Measurements from ENCODE around the gene ULK4.

DNA sequence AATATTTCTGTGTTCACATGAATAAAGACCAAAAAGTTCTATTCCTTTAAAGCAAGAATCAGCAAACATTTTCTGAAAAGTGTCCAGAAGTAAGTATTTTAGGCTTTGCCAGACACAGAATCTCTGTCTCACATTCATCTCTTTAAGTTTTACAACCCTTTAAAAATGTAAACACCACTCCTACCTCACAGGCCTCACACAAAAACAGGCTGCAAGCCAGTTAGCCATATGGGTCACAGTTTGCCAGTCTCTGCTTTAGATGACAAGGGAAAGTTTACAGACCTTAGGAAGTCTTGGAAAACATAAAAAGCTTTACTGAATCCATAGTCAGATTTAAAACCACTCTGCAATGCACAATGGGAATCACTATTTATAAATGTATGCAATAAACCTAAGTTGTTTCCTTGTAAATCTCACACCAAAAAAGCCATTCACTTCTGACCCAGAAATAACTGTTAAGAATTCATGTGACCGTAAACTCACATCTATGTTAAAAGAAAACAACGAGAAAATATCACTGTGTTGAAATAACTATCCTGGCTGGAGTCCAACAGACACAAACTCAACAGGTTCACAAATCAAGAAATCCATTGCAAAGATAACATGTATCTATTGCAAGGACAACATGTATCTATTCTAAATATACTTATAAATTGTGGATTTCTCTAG, 308.2 kb downstream of the ULK4 start:
- TF ChIP-seq, protein P1, sequence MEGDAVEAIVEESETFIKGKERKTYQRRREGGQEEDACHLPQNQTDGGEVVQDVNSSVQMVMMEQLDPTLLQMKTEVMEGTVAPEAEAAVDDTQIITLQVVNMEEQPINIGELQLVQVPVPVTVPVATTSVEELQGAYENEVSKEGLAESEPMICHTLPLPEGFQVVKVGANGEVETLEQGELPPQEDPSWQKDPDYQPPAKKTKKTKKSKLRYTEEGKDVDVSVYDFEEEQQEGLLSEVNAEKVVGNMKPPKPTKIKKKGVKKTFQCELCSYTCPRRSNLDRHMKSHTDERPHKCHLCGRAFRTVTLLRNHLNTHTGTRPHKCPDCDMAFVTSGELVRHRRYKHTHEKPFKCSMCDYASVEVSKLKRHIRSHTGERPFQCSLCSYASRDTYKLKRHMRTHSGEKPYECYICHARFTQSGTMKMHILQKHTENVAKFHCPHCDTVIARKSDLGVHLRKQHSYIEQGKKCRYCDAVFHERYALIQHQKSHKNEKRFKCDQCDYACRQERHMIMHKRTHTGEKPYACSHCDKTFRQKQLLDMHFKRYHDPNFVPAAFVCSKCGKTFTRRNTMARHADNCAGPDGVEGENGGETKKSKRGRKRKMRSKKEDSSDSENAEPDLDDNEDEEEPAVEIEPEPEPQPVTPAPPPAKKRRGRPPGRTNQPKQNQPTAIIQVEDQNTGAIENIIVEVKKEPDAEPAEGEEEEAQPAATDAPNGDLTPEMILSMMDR (IDR thresholded peaks at IDR 0.05; ENCODE audit: borderline replicate concordance, extremely low read depth, low read length, poor library complexity, severe bottlenecking): no peak
- TF ChIP-seq EZH2 (IDR thresholded peaks at IDR 0.05; ENCODE audit: borderline replicate concordance, low read depth, low read length, severe bottlenecking): no peak

All from DND-41 (cell line).